Activated T-helper 1 cell treated with Interleukin-2 at 50 U/mL for 16 hours (primary cell): ENCODE results near the gene LCTL.
"Not testable (repeated sequence)": the region's sequence is repeated elsewhere in the genome, so short reads cannot be mapped to it uniquely, and the experiment has no call there.

Source experiments
- DNase-seq: peaks from one replicate; pipeline ENCODE4 v3.0.0-alpha.2; 2020; ENCODE audit warnings: low read depth

Gene LCTL

DNA sequence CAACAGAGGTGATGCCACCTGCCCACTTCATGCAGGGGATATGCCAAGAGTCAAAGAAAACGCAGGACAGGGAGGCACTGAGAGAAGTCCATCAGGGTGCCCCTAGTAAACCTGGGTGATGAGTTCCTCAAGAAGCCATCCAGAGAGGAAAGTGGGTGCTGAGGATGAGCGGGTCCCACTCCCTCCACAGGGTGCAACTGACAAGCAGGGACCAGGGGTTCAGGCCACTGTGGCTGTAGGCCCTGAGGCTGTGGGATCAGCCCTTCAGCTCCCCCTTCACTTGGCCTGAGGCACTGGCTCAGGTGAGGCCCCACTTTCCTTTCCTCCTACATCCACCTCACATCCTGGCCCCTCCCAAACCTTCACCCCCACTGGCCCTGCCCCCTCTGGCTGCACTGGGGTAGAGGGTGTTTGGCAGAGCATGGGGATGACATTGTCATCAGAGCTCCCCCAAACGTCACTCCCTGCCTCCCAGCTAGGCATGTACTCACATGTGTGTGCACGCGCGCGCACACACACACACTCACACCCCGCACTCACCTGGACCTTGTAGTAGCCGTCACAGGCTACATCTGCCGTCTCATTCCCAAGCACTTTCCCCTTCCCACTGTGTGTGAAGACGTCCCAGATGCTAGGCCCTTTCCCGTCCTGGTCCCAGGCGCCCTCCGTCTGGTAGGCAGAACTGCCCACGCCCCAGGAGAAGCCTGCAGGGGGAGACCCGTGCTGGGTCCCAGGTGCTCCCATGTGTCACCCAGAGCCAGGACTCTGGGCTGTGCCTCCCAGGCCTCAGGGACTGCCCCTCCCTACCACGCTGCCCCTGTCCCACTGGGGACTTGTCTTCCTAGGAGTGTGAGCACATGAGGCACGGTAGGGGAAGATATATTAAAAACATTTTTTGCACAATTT is 1.4 kb downstream of the LCTL start:
- DNase-seq = no peak

DNA sequence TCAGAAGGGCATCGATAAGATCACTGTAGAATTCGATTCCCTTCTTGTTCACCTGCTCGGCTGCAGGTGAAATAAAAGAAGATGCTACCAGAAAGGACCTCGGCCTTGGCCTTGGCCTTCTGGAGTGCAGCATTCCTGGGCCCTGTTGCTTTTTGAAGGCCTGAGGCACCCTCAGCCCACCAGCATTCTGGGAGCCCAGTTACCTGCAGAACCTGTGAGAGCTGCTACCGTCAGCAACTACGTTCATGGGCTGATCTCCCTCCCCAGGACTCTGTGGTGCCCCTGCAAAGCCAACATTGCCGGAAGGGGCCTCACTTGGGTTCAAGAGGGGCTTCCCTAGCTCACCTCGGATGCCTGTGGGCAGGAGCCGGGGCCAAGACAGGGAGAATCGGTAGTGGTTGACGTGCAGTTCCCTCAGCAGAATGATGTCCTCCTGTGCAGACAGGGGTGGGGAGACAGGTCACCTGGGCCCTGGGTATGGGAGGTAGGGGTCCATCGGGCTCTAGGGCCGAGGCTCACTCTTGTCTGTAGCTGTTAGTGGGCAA is 2.2 kb downstream of the LCTL start:
- DNase-seq = no peak

DNA sequence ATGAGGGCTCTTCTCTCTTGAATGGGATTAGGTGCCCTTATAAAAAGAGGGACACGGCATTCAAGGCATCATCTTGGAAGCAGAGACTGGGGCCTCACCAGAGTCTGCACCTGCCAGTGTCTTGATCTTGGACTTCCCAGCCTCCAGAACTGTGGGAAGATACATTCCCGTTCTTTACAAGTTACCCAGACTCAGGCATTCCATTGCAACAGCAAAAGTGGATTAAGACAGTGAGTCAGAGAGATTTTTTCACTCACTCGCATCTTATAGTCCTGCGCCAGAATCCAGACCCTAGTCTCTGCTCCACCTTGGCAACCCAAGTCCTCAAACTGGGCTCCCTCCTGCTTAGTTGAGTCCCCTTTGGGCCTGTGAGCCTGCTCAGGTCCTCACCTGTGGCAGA is 2.7 kb downstream of the LCTL start:
- DNase-seq = no peak

DNA sequence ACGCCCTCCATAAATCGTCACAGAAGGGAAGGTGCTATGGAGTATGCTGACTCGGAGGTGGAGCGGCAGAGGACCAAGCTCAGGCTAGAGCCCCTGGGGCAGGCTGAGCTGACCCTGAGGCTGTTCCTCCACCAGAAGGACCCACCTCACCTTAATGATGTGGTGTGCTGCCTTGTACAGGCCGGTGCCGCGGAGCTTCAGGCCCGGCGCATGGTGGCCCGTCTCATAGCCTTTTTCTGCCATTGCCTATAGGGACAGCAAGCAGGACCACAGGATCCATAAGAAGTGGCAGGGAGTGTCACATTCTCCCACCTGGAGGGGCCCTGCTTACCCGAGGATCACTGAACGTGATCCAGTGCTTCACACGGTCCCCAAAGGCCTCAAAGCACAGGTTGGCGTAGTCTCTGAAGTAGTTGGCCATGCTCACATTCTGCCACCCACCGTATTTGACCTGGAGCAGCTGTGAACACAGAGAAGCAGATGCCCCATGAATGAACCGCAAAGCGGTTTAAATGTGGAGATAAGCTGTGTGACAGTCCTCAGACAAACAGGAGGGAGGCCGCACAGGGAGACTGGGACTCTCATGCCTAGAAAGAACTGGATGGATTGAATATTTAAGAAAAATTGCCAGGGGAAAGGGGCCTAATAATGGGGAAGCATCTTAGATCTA is 4.8 kb downstream of the LCTL start:
- no peak for DNase-seq

DNA sequence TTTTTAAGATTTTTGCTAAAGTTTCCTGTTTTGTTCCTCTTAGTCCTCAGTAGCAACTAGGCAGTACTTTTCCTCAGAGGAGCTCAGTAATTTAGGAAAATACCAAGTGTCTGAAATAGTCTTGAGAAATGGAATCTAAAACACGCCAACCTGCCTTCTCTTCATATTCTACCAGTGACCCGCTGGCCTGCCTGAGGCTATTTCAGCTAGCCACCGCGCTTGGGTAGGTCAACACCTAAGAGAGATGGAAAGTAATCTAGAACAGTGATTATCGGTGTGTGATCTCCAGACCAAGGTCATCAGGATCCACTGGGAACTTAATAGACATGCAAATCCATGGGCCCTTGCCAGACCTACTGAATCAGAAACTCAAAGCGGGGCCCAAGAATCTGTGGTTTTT is 7.5 kb downstream of the LCTL start:
- DNase-seq = no peak

DNA sequence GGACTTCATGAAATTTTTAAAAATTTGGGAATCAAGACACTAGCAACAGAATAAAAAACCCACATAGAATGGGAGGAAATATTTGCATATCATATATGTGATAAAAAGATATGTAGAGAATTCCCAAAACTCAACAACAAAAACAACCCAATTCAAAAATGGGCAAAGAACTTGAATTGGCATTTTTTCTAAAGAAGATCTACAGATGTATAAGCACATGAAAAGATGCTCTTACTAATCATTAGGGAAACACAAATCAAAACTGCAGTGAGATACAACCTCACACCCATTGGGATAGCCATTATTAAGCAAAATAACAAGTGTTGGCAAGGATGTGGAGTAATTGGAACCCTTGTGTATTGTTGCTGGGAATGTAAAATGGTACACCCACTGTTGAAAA is 10.1 kb downstream of the LCTL start:
- DNase-seq = no peak

DNA sequence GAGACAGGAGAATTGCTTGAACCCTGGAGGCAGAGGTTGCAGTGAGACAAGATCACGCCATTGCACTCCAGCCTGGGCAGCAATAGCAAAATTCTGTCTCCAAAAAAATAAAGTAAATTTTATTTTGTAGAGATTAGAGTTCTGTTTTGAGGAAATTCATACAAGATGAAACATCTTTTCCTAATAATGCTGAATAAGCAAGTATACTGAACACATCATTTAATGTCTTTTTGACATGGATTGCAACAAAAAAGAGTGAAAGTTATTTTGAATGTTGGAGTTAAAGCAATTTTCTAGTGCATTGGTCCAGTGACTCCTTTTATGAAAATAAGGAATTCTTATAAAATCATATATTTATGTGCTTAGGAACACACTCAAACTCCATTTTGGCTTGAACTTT is 20.5 kb downstream of the LCTL start:
- DNase-seq = no peak

DNA sequence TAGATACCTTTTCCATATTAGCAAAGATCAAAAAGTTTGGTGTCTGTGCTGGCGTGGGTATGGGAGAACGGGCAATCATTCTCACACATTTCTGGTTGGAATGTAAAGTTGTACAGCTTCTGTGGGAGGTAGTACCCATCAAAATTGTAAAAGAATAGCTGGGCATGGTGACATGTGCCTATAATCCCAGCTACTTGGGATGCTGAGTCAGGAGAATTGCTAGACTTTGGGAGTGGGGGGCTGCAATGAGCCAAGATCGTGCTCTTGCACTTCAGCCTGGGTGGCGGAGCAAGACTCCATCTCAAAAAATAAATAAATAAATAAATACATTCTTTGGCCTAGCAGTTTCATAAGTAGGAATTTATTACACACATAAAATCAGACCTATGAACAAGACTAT is 22.9 kb downstream of the LCTL start:
- DNase-seq = no peak

DNA sequence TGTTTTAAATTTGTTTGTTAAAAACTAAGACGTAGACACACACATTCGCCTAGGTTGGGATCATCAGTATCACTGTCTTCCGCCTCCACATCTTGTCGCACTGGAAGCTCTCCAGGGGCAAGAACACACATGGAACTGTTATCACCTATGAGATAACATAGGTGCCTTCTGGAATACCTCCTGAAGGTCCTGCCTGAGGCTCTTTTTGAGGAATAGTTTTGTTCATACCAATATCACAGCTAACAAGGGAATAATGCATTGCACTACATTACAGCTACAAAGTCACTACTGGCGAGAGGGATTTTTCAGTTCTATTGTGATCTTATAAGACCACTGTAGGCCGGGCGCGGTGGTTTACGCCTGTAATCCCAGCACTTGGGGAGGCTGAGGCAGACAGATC is 30.7 kb downstream of the LCTL start:
- no peak for DNase-seq

DNA sequence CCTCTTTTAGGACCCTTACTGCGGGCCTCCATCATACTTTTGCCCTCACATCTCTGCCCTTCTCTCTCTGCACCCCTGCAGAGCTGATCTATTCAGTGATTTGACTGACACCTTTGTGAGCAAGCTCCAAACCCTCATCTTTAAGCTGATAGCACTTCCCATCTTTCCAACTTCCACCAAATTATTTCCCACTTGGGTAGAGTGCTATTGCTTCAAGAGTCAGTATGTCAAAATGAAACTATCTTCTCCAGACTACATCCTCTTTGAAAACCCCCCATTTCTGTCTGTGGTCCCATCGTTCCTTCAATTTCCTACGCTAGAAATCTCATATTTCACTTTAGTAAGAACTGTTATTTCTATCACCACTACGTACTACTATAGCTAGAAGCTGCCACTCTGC is 41.0 kb downstream of the LCTL start:
- no peak for DNase-seq

DNA sequence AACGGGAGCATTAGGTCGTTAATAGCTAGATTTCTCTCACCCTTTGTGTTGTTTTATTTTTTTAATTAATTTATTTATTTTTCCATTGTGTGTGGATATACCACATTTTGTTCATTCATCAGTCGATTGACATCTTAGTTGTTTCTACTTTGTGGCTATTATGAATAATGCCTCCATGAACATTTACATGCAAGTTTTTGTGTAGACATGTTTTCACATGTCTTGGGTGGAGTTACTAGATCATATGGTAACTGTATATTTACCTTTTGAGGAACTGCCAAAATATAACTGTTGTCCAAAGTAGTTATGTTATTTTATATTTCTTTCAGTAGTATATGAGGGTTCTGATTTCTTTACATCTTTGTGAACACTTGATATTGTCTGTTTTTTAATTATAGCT is 41.9 kb downstream of the LCTL start:
- no peak for DNase-seq

DNA sequence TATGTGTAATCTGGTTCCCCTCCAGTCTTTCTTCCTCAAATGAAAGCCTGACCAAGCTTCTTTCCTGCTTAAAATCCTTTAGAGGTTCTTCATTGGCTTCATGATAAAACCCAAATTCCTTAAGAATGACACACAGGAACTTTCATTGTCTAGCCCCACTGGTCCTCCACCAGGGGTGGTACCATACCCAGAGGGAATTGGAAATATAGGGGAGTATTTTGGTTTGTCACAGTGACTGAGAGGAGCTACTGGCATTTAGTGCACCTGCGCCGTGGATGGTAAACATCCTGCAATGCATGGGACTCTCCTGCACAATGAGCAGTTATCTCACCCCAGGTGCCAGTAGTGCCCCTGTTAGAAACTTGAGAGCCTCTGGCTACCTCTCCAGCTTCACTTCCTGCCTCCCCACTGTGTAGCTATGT is 49.9 kb downstream of the LCTL start:
- no peak for DNase-seq

DNA sequence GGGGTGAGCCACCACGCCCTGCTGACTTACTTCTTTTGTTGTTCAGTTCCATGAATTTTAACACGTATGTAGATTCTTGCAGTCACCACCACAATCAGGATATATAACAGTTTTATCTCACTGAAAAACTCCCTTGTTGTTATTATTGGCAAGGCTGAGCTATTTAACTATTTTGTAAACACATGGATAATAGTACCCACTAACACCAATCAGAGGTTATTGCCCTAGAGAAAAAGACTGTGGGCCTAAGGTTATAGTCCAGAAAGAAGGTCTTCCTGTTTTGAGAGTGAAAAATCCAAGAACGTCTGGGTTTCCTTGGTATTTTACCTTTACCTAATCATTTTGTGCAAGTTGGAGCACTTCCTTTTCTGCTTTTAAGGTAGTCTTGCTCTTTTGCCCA is 51.2 kb downstream of the LCTL start:
- DNase-seq = no peak

DNA sequence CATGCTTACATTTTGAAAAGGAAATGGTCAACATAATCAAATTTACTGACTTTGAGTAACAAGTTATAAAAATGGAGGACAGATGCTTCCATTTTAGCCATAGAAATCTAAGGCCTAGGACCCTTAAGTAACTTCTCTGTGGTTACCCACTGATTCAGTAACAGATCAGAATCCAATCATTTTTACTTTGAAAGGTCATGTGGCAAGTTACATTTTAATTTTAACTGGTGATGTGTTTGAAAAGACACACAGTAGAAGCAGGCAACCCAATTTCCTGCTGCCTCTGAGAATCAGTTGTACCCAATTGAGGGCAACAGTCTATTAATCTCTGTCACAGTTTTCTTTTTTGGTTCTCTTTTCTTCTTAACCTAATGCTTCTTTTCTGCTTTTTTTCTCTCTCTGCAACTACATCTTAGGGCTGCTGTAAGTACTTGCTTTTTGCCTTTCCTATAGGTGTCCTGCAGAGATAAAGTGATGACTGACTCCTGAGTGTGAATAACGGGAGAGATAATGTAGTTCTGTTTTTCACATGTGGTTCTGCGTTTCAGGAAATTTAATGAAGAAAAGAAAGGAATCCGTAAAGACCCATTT is 57.4 kb downstream of the LCTL start:
- DNase-seq = no peak

DNA sequence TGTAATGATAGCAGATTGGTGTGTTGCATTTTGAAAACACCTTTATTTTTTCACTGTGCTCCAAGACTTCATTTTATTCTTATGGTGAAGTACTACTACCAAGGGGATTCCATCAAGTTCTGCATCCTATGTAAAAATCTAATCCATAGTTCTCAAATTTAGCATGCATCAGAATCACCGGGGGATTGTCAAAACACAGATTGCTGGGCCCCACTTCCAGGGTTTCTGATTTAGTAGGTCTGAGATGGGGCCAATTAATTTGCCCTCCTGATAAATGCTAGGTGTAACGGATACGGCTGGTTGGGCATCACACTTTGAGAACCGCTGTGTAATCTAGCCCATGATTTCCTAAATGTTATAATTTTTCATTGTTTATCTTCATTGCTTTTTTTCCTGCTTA is 60.0 kb downstream of the LCTL start:
- no peak for DNase-seq

DNA sequence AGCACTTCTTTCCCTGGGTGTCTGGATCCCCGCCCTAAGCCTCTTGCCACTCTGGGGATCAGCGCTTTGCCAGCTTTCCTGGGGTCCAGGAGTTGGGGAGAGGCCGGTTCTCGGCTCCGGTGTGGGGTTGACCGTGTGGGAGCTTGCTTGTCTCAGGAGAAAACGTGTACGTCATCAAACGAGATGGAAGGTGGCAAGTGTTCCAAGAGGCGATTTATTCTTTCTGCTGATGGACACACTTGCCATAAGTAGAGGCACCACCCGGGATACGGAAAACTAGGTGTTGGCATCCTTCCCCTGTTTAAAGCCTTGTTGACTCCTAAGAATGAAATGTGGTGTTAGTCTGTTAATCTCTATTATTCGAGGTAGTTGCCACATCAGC is 60.4 kb downstream of the LCTL start:
- no peak for DNase-seq

DNA sequence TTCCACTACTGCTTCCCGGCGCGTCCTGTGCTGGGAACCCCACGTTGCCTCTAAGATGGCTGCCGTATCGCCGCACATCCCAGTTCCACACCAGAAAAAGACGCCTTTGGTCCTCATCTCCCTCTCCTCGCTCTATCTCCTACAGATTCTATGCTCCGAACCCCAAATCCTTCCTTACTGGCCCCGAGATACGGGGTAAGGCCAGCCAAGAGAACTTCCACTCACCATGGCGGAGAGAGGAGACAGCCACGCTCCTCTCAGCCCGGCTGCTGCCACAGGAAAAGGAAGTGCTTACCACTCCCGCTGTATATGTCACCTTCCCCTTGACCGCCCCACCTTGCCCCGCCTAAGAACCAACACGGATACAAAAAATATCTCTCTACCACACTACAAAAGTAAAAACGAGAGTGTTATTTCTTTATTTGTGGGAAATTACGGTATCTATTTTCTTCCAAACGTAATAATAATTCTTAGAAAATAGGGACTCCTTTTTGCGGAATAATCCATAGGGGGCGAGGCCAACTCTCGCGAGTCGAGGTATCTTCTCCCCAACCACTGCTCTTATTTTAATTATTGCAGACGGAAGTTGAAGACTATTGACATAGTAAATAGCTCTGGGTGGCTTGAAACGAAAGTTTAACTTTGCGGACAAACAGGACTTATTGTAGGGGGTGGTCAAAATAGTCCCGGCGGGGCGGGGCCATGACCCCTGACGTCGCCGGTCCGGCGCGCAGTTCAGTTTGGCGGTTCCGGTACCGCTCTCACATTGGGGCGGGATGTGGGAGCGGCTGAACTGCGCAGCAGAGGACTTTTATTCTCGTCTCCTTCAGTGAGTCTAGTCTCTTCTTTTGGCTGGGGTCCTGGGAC is 61.0 kb downstream of the LCTL start, which contains the start of the genes RPL4 and ZWILCH:
Gene RPL4 (minus strand): TSS at position 293 of the 867 bp plus-strand sequence. CDS start 65 bp downstream, at position 228.
Gene ZWILCH (plus strand): TSS at position 764 of the 867 bp plus-strand sequence. CDS start 13 bp downstream, at position 777.
- DNase-seq = peak; percentile 72

DNA sequence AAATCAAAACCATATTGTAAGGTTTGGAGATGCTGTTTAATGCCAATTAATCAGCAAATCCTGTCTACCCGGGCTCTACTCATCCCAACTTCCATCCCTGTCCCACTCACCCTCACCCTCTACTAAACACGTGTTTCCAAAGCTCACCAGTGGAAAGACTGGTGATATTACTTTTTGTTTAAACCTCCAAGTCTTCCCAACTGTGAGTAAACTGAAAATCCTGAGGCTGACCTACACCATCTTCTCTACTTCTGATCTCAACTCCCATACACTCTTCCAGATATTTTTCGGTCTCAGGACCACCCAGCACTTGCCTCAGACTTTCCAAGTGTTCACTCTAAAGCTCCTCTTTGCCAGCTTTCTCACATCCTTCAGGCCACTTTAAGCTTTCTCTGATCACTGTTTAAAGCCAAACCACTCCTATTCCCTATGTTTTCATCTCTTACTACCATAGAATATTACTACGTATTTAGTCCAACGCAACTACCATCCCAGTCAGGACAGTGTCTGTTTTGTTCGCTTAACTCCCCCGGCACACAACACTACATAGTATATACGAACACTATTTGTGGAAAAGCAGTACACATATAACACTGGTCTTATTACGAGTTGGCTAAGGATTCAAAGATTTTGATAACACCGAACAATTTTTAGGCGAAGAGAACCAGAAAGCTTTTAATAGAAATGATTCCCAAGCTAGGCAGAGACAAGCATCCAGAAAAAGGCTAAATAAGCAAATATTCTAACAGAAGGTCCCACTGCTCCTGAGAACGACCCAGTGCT is 61.8 kb downstream of the LCTL start:
- DNase-seq = no peak

DNA sequence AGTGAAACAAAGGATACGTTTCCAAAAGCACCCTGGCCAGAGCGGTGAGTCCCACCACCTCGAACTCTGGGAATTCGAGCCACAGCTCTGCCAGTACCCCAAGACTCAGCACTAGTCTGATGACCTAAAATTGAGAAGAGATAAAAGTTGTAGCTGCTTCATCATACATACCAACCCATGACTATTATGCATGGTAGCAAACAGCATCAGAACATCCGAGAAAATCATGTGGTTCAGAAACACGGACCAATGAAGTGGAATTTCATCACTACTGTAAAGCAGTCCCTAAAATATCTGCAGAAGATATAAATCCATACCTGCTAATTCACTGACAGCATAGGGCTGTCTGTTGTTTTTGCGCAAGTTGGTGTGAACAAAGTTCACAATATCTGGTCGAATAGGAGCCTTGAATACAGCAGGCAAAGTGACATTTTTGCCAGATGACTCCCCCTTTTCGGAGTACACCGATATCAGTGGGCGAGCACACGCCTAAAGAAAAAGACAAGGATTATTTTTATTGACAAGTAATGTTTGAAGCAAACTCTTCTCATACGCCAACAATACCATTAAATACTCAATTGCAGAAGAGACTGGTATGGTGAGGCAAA is 62.7 kb downstream of the LCTL start:
- not testable (repeated sequence) for DNase-seq

DNA sequence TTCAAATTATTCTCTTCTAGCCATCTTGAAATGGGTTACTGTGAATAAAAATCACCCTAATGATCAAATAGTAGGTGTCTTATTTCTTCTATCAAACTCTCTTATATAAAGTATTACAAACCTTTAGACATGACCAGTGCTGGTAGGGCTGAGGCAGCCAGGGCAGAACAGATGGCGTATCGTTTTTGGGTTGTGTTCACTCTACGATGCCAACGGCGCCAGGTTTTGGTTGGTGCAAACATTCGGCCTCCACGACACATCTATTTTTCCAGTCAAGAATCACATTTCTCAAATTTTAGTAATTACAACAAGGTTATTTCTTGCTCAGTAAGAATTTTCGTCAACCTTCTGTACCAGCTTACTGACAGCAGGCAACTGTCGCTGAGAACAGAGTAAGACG is 63.3 kb downstream of the LCTL start:
- no peak for DNase-seq
